Stimulated activated naive CD8-positive, alpha-beta T cell treated with anti-CD3 and anti-CD28 coated beads, Interleukin-15, Interleukin-2, amounts not matched to agents 100 ng/mL and 50 ng/mL, for 24 hours (primary cell): ENCODE data around the gene ZNF579.

Source experiments
- H3K27ac Mint-ChIP-seq: one replicate; pipeline ENCODE4 v1.8.0; 2021; ENCODE audit warnings: mild to moderate bottlenecking, mixed read lengths
- H3K27me3 Mint-ChIP-seq: one replicate; pipeline ENCODE4 v1.8.0; 2021; ENCODE audit warnings: mixed read lengths
- H3K36me3 Mint-ChIP-seq: one replicate; pipeline ENCODE4 v1.8.0; 2021; ENCODE audit warnings: low read depth, mixed read lengths
- H3K4me1 Mint-ChIP-seq: one replicate; pipeline ENCODE4 v1.8.0; 2021; ENCODE audit warnings: low read depth, mixed read lengths
- H3K4me3 Mint-ChIP-seq: one replicate; pipeline ENCODE4 v1.8.0; 2021; ENCODE audit warnings: mild to moderate bottlenecking, mixed read lengths
- H3K9me3 Mint-ChIP-seq: one replicate; pipeline ENCODE4 v1.8.0; 2021; ENCODE audit warnings: mixed read lengths

ZNF579 gene

DNA sequence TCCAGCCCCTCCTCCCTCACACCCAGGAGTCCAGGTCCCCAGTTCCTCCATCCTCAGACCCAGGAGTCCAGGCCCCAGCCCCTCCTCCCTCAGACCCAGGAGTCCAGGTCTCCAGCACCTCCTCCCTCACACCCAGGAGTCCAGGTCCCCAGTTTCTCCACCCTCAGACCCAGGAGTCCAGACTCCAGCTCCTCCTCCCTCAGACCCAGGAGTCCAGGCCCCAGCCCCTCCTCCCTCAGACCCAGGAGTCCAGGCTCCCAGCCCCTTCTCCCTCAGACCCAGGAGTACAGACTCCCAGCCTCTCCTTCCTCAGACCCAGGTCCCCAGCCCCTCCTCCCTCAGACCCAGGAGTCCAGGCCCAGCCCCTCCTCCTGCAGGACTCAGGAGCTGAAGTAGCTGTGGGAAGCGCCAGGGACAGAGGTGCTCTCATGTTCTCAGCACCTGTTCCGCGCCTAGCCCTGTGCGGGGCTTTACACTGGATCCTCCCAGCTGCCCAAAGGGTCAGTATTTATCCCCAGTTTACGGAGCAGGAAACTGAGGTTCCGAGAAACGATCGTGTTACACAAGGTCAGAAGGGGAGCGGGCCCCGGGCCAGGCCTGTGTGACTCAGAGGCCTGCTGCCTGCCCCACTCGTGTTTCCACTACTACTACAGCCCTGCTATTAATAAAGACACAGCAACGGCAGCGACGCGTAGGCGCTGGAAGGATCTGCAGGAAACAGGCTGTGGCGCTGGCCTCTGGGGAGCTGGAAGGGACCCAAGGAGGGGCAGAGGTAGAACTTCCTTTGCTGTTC is 33.6 kb downstream of the ZNF579 start:
- H3K27me3 Mint-ChIP-seq = peaks cover 9% of the 10 kb centered on the region
- peaks cover 3% of the 10 kb centered on the region for H3K9me3 Mint-ChIP-seq
- no peak overlapping the region for H3K27ac Mint-ChIP-seq
- no peaks in the 10 kb centered on the region for H3K4me1 Mint-ChIP-seq
- H3K36me3 Mint-ChIP-seq = no peaks in the 10 kb centered on the region
- H3K4me3 Mint-ChIP-seq = no peak overlapping the region

DNA sequence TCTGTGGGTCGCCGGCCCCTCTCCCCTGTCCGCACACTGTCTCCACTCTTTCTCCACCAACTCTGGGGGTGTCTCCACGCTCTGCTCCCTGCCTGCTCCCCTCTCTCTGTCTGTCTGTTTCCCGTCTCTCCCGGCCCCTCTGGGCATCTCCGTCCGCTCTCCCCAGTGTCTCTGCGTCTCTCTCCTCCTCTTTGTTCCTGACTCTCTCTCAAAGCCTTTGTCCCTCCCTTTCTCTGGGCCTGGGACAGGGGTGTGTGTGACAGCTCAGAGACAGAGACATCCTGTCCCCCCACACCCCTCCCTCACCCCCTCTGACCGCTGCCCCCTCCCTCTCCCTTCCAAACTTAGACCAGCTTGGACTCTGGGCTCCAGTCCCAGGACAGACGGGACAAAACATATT is 34.6 kb downstream of the ZNF579 start:
- no peaks in the 10 kb centered on the region for H3K4me1 Mint-ChIP-seq
- no peak overlapping the region for H3K4me3 Mint-ChIP-seq
- no peak overlapping the region for H3K27ac Mint-ChIP-seq
- no peaks in the 10 kb centered on the region for H3K36me3 Mint-ChIP-seq
- peaks cover 3% of the 10 kb centered on the region for H3K9me3 Mint-ChIP-seq
- H3K27me3 Mint-ChIP-seq = peaks cover 9% of the 10 kb centered on the region

DNA sequence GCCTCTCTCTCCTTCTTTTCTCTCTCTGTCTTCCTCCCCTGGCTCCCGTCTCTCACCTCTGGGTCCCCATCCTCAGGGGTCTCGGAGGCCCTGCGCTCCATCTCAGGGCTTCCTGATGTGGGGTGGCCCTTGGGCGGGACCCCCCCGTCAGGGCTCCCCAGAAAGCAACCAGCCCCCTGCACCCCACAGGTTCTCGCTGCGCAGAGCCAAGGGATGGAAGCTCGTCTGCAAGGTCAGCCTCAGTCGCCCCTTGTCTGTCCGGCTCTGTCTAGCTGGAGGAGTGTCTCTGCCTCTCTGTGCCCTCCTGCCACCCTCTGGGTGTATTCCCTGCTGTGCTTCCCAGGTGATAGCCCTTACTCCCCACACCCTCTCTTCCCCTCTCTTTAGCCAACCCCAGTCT is 35.2 kb downstream of the ZNF579 start, which contains the start of gene SBK3:
Gene SBK3, minus strand, starts transcription at position 101 of the 400 bp plus-strand sequence. Its CDS starts 0 bp downstream, at position 101.
- Mint-ChIP-seq H3K4me1 (no peaks in the 10 kb centered on the region), H3K27ac (no peak within 1 kb of the TSS), H3K4me3 (no peak within 1 kb of the TSS), H3K36me3 (no peaks in the 10 kb centered on the region), H3K9me3 (peaks cover 3% of the 10 kb centered on the region), H3K27me3 (peaks cover 9% of the 10 kb centered on the region)

DNA sequence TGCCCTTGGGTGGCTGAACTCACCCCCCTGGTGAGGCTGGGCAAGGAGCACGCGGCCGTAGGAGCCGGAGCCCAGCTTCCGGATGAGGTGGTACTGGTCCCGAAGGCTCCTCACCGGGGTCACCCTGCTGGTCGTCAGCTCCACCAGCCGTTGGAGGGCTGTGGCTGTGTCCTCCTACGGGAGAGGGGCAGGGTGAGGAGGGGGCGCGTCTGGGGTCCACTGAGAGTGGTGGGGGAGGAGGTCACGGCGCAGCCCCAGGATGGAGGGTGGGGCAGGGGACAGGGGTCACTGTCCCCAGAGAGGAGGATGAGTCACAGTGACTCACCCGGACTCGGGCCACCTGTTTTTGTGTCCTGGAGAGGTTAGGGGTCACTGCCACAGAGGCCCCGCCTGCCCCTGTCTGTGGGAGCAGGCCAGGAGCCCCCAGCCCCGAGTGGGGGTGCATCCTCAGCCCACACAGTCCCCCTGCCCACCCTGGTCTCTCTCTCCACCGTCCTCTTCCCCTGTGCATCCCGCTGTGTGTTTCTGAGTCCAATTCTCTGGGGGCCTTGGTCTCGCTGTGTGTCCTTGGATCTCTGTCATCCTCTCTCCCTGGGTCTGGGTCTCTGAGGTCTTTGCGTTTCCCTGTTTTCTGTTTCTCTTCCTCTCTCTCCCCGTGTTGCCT is 35.7 kb downstream of the ZNF579 start:
- Mint-ChIP-seq H3K4me1 (no peaks in the 10 kb centered on the region), H3K4me3 (no peak overlapping the region), H3K27ac (no peak overlapping the region), H3K36me3 (no peaks in the 10 kb centered on the region), H3K9me3 (peaks cover 3% of the 10 kb centered on the region), H3K27me3 (peaks cover 9% of the 10 kb centered on the region)

DNA sequence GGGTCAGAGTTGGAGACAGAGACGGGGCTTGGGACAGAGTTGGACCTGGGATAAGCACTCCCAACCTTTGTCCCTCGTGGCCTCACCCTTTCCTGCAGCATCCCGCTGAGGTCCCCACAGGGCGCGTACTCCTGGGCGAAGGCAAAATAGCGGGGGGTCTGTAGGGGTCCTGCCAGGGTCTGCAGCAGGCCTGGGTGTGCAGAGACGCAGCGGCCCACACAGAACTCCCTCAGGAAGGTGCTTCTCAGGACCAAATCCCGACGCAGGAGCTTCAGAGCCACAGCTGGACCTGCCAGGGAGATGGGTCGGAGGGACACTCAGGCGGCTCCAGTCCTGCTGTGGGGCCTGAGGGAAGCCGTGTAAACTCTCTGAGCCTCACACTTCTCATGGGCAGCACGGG is 36.6 kb downstream of the ZNF579 start:
- Mint-ChIP-seq H3K9me3 (peaks cover 3% of the 10 kb centered on the region), H3K36me3 (no peaks in the 10 kb centered on the region), H3K4me3 (no peak overlapping the region), H3K4me1 (no peaks in the 10 kb centered on the region), H3K27me3 (peaks cover 9% of the 10 kb centered on the region), H3K27ac (no peak overlapping the region)

DNA sequence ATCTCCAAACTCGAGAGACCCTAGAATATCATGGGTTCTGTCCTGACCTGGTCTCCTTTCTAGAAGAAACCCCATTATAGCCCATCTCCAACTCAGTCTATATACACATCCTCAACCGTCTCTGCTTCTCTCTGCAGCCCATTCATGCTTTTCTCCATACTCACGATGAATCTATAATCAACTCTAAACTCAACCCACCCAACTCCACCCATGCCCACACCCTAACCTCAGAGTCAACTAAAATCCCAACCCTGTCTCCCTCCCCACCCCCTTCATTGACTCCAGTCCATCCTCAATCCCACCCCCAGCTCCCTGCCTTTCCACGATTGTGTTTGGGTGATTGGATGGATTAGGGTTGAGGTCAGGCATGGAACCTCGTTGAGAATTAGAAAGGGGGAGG is 37.1 kb downstream of the ZNF579 start:
- Mint-ChIP-seq H3K9me3 (peaks cover 3% of the 10 kb centered on the region), H3K27me3 (peaks cover 9% of the 10 kb centered on the region), H3K36me3 (no peaks in the 10 kb centered on the region), H3K27ac (no peak overlapping the region), H3K4me3 (no peak overlapping the region), H3K4me1 (no peaks in the 10 kb centered on the region)

DNA sequence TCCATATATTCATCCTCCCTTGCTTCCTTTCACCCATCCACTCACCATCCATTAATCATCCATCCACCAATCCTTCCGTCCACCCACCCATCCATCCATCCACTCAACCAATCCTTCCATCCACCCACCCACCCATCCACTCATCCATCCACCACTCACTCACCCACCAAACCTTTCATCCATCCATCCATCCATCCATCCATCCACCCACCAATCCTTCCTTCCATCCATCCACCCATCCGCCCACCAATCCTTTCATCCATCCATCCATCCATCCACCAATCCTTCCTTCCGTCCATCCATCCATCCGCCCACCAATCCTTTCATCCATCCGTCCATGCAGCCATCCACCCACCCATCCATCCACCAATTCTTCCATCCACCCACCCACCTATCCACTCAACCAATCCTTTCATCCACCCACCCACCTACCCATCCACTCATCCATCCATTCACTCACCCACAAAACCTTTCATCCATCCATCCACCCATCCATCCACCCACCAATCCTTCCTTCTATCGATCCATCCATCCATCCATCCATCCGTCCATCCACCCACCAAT is 38.3 kb downstream of the ZNF579 start:
- no peaks in the 10 kb centered on the region for H3K4me1 Mint-ChIP-seq
- H3K27ac Mint-ChIP-seq = no peak overlapping the region
- H3K4me3 Mint-ChIP-seq = no peak overlapping the region
- H3K9me3 Mint-ChIP-seq = peaks cover 3% of the 10 kb centered on the region
- peaks cover 6% of the 10 kb centered on the region for H3K27me3 Mint-ChIP-seq
- no peaks in the 10 kb centered on the region for H3K36me3 Mint-ChIP-seq

DNA sequence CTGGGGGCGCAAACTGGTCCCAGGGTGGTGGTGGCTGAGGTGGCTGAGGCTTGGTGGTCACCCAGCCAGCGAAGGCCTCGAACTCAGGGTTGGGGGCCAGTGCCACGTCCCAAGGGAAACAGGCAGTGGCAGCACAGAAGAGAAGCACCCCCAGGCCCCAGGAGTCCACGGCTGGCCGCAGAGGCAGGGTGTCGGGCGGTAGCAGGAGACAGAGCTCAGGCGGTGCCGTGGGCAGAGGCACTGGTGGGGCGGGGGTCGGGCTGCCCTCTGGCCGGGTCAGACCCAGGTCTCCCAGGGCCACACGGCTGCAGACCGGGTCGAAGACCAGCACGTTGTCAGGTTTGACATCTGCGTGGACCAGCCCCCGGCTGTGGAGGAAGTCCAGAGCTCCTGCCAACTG is 39.6 kb downstream of the ZNF579 start:
- H3K9me3 Mint-ChIP-seq = peaks cover 3% of the 10 kb centered on the region
- H3K36me3 Mint-ChIP-seq = no peaks in the 10 kb centered on the region
- H3K27ac Mint-ChIP-seq = no peak overlapping the region
- no peak overlapping the region for H3K4me3 Mint-ChIP-seq
- peaks cover 6% of the 10 kb centered on the region for H3K27me3 Mint-ChIP-seq
- H3K4me1 Mint-ChIP-seq = no peaks in the 10 kb centered on the region

DNA sequence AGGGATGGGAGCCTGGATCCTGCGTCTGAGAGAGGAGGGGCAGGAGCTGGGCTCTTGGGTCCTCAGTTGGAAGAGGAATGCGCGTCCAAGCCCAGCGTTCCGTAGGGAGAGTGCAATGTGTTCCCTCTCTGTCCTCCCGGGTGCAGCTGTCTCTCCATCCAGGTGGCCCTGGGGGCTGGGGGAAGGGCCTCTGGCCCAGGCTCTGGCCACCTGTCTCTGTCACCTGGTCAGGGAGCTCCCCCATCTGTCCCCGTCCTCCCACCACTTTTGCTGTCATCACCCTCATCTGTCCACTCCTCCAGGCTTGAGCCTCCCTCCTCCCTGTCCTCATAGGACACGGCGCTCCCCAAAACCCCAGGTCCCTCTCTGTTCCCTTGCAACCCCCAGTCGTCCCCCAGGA is 40.0 kb downstream of the ZNF579 start:
- Mint-ChIP-seq H3K27me3 (peaks cover 2% of the 10 kb centered on the region), H3K4me3 (no peak overlapping the region), H3K4me1 (no peaks in the 10 kb centered on the region), H3K9me3 (peaks cover 3% of the 10 kb centered on the region), H3K27ac (no peak overlapping the region), H3K36me3 (no peaks in the 10 kb centered on the region)

DNA sequence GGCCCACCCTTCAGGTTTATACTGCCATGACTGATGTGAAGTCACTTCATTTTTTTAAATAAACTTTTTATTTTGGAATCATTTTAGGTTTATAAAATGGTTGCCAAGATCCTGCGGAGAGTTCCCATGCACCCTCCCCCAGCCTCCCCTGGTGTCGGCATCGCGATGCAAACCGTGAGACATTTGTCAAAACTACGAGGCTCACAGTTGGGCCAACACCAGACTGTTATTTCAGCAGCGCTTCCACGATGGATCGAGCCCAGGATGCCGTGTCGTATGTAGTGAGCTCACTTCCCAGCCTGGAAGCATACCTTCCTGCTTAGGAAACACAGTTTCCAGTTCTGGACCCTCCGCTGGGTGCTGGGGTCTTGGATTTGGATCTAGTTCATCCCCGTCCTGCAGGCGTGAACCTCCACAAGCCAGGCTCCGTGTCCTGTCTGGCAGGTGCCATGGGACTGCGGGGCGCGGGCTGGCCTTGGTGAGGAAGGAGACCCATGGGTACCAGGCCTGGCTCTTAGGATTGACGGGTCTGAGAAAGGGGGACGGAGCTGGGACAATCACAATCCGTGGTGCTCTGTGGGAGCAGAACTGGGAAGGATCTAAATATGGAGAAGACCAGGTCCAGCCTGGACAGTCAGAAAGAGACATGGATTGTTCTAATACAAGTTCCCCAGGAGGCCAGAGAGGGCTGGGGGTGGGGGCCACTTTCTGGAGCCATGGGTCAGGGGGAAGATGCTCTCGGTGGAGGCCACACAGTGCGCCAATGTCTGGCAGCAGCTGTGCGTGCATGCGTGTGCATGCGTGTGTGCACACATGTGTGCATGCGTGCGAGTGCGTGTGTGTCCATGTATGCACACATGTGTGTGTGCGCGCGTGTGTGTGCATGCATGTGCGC is 41.3 kb downstream of the ZNF579 start:
- H3K9me3 Mint-ChIP-seq = peaks cover 3% of the 10 kb centered on the region
- no peaks in the 10 kb centered on the region for H3K36me3 Mint-ChIP-seq
- no peaks in the 10 kb centered on the region for H3K4me1 Mint-ChIP-seq
- no peak overlapping the region for H3K4me3 Mint-ChIP-seq
- no peaks in the 10 kb centered on the region for H3K27me3 Mint-ChIP-seq
- H3K27ac Mint-ChIP-seq = no peak overlapping the region

DNA sequence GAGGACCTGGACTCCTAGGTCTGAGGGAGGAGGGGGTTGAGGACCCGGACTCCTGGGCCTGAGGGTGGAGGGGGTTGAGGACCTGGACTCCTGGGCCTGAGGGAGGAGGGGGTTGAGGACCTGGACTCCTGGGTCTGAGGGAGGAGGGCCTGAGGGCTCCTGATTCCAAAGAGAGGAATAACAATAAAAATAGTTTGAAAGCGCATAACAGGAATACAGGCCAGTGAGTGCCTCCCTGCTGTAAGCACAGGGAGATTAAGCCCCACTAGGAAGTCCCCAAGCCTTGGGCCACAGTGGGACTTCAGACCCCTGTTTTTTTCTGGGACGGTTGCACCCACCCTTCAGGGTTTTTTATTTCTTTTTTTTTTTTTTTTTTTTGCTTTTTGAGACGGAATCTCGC is 42.5 kb downstream of the ZNF579 start:
- H3K36me3 Mint-ChIP-seq = no peaks in the 10 kb centered on the region
- no peaks in the 10 kb centered on the region for H3K4me1 Mint-ChIP-seq
- H3K4me3 Mint-ChIP-seq = no peak overlapping the region
- H3K27me3 Mint-ChIP-seq = no peaks in the 10 kb centered on the region
- no peaks in the 10 kb centered on the region for H3K9me3 Mint-ChIP-seq
- no peak overlapping the region for H3K27ac Mint-ChIP-seq

DNA sequence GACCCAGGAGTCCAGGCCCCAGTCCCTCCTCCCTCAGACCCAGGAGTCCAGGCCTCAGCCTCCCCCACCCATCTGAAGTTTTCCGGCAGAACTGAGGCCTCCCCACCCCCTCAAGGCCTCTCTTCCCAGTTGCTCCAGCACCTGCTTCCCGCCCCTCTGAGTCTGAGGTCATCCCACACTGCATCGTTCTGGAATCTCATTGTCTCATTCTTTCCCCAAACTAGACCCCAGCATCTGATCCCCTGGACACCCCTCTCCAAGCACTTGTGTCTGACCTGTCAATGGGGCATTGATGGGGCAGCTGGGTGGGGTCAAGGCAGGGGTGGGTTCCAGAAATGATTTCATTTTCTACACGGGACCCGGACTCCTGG is 42.9 kb downstream of the ZNF579 start:
- Mint-ChIP-seq H3K4me3 (no peak overlapping the region), H3K27ac (no peak overlapping the region), H3K36me3 (no peaks in the 10 kb centered on the region), H3K9me3 (no peaks in the 10 kb centered on the region), H3K4me1 (no peaks in the 10 kb centered on the region), H3K27me3 (no peaks in the 10 kb centered on the region)

DNA sequence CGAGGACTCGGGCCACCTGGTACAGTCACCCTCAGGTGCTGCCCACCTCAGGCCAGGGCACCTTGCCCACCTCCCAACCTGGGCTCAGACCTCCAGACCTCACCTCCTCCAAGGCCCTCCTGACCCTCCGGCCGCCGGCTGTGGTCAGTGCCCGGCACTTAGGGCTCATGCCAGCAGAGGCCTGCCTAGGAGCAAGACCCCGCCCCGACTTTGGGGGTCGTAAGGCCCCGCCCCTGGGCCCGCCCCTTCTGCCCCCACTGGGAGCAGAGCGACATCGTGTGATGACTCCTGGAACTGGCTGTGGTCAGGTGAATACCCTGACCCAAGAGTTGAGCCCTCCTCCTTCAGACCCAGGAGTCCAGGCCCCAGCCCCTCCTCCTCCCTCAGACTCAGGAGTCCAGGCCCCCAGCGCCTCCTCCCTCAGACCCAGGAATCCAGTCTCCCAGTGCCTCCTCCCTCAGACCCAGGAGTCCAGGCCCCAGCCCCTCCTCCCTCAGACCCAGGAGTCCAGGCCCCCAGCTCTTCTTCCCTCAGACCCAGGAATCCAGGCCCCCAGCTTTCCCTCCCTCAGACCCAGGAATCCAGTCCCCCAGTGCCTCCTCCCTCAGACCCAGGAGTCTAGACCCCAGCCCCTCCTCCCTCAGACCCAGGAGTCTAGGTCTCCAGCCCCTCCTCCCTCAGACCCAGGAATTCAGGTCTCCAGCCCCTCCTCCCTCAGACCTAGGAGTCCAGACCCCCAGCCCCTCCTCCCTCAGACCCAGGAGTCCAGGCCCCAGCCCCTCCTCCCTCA is 43.5 kb downstream of the ZNF579 start, which contains the start of gene SBK2:
Gene SBK2, minus strand, starts transcription at position 183 of the 790 bp plus-strand sequence. CDS start 839 bp downstream, outside the sequence.
- H3K9me3 Mint-ChIP-seq = no peaks in the 10 kb centered on the region
- no peak within 1 kb of the TSS for H3K27ac Mint-ChIP-seq
- H3K36me3 Mint-ChIP-seq = no peaks in the 10 kb centered on the region
- no peaks in the 10 kb centered on the region for H3K4me1 Mint-ChIP-seq
- no peaks in the 10 kb centered on the region for H3K27me3 Mint-ChIP-seq
- no peak within 1 kb of the TSS for H3K4me3 Mint-ChIP-seq

DNA sequence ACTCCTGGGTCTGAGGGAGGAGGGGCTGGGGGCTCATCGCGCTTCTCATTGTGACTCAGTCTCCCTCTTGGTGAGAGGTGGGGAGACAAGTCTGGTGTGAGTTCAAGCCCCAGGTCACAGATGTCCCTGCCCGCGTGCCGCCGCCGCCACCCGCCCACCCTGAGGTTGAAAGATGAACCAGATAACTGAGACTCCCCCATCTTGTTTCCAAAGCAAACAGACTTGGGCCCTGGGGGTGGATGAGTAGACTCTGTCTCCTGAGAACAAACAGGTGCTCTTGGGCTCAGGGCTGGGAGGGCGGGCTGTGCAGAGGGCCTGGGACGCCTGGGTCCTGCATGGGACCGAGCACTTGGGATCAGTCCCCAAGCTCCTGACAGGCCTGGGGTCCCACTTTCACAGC is 44.3 kb downstream of the ZNF579 start:
- no peak overlapping the region for H3K4me3 Mint-ChIP-seq

More for the DNA sequence above, 44.3 kb downstream of the ZNF579 start:
- Mint-ChIP-seq H3K4me1 (no peaks in the 10 kb centered on the region), H3K27ac (no peak overlapping the region), H3K9me3 (no peaks in the 10 kb centered on the region), H3K36me3 (no peaks in the 10 kb centered on the region), H3K27me3 (no peaks in the 10 kb centered on the region)
